ENCODE data around the gene PNPLA5. TPM values are rescaled to one million over a fixed set of nuclear protein-coding genes. Genes with fewer than 3 reads are reported as not detected.
A peak's percentile ranks its signal among the peaks of the same experiment; 100 is the strongest.

The PNPLA5 gene
- total RNA-seq, 1 donor from 2014 or later: not detected

DNA sequence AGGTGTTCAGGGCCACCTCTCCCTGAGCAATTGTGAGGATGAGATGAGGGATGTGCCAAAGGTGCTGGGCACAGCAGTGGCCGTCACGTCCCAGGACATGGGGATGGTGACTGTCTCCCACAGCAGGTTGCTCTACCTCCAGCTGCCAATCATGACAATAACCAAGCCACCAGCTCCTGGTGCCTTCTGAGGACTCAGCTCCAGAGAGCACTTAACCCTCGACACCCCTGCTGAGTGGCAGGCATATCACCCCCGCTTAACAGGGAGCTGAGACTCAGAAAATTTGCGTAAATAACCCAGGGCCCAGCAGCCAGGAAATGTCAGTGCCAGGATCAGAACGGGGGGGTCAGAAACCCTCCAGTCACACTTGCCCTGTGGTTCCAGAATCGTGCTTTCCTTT lies 8.4 kb upstream of the PNPLA5 start:
- no peak for DNase-seq

DNA sequence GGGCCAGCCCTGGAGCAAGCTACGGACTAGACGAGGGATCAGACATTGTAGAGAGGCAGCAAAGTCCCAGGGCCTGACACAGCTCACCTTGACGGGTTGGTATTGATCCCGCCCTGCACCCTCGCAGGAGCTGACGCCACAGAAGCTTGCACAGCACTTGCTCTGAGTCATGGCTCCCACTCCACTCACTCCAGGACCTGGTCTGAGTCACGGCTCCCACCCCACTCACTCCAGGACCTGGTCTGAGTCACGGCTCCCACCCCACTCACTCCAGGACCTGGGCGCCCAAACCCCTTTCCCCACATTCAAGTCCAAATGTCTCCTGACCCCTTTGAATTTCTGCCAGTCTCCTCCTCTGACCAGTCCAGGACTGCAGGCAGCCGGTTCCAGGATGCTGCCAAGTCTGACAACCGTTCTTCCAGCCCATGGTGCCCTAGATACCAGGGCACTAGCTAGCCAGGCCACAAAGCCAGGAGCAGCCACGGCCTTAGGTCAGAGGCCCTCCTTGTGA lies 6.0 kb upstream of the PNPLA5 start:
- DNase-seq: no peak

DNA sequence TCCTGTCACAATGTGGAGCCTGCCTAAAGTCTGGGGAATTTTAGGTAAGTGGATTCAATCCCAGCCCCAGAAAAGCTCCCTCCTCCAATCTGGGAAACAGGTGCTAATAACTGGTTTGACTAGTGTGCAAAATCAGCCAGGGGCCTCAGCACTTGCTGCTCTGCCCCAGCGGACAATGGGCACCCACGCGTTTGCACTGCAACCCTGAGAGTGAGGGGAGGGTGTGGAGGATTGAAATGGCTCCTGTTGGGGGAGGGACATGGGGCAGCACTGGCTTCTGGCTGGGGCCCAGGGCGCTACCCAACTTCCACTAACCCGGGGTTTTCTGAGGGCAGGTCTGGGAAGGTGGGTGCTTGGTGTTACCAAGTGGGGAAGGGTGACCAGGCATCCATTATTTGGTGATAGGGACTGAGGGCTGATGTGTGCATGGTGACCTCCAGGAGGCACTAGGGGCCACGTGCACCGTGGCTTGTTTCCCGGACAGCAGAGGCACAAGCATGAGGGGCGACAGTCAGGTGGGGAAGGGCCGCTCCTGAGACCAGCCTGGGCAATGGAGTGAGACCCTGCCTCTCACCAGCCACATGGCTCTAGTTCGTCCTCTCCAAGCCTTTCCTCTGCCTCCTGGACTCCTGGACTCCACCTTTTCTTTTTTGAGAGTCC lies 4.3 kb upstream of the PNPLA5 start:
- no peak for DNase-seq

DNA sequence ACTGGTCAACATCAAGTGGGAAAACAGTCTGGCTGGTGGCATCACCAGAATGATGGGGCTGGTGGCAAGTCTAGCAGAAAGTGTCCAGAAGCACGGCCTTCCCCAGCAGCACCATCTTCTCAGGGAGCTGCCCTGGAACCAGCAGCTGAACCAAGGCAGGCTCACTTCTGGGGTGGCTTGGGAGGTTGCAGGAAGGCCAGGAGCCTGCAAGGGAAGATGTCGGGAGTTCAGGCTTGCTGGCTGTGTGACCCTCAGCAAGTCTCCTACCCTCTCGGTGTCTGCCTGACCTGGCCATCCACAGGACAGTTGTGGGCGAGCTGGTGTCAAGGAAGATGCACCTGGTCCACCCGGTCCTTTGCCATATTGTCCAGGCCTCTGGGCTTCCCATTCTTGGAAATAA lies 2.3 kb upstream of the PNPLA5 start:
- no peak for DNase-seq

- no peak for DNase-seq
Observed at GRCh38 chr22:43893266-43893665, 1.5 kb upstream of the PNPLA5 start.

GRCh38 chr22:43892183-43892894 lies 526 bp upstream of the PNPLA5 start:
- no peak for DNase-seq

GRCh38 chr22:43890901-43891331 lies 897 bp downstream of the PNPLA5 start:
- no peak for DNase-seq

- DNase-seq: no peak
Observed at GRCh38 chr22:43889860-43890253, 2.0 kb downstream of the PNPLA5 start.

- no peak for DNase-seq
Observed at GRCh38 chr22:43889201-43889859, 2.5 kb downstream of the PNPLA5 start.

- no peak for DNase-seq
Observed at GRCh38 chr22:43888740-43889139, 3.1 kb downstream of the PNPLA5 start.

DNA sequence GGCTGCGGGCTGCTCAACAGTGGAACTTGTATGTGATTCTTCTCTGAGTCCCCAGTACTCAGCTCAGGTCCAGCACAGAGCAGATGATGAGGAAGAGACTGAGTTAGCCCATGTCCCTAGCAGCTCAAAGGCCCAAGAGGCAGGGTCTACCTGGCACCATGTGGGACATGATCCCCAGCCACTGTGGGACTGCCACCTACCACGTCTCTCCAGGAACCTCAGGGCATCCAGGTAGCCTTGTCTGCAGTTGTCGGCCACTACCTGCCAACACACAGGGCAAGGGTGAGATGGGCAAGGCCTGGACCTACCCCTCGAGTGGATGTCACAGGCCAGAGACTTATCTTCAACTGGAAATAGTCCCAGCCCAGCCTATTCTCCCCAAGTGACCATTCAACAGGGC lies 4.4 kb downstream of the PNPLA5 start:
- DNase-seq: no peak

DNA sequence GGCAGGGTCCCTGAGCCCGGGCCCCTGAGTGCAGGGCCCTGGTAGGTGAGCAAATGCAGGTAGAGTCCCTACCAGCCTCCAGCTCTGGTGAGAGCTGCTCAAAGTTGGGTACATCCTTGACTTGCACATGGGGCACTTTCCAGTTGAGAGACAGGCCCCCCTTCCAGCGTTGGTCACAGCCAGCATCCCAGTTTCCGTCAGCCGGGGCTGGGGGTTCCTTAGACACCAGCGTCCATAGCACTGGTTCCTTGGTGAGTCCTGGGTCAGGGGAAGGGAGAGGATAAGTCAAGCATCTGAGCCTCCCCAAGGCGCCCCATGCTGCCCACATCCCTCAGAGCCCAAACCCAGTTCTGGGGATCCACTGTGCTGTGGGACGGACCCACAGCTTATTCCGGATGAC lies 5.6 kb downstream of the PNPLA5 start:
- no peak for DNase-seq

DNA sequence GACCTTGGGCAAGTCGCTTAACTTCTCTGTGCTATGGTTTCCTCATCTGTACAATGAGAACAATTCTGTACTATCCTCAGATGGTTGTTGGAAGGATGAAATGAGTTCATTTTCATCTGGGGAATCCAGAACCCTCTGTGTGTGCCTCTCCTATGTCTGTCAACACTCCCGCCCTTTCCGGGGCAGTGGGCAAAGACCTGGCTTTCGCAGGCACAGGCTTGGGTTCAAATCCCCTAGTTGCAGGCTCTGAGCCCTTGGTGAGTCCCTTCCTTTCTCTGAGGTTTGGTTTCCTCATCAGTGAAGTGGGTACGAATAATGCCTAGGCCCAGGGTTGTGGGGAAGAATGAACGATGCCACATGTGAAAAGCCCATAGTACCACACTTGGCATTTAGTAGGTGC lies 6.0 kb downstream of the PNPLA5 start:
- no peak for DNase-seq

- no peak for DNase-seq
Observed at GRCh38 chr22:43885319-43885671, 6.5 kb downstream of the PNPLA5 start.

DNA sequence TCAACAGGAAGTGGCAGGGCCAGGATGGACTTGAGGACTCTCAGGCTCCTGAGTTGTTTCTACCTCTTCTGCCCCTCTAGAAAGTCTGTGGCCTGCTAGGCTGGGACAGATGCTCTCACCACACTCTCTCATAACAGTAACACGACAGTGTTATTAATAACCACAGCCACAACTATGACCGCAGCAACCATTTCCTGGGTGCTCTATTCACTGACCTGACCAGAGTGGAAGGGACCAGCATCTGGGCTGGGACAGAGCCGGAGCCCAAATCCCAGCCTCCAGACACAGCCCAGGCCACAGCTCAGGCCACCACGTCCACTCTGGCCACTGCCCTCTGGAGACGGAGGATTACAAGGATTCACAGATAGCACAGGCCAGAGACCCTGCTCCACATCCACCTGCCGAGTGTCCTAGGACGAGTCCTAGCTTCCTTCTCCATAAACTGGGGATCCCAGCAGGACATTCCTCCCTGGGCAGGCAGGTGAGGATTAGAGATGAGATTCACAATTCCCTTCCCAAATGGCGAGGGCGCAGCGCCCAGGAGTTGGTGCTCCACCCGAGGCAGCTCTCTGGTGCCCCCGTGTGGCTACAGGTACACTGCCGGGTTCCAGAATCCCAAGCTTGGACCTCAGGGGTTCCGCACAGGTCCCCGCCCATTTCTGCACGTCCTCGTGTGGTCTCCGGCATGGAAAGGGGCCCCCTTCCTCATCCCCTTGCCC lies 7.1 kb downstream of the PNPLA5 start:
- peak; percentile 65 for DNase-seq

DNA sequence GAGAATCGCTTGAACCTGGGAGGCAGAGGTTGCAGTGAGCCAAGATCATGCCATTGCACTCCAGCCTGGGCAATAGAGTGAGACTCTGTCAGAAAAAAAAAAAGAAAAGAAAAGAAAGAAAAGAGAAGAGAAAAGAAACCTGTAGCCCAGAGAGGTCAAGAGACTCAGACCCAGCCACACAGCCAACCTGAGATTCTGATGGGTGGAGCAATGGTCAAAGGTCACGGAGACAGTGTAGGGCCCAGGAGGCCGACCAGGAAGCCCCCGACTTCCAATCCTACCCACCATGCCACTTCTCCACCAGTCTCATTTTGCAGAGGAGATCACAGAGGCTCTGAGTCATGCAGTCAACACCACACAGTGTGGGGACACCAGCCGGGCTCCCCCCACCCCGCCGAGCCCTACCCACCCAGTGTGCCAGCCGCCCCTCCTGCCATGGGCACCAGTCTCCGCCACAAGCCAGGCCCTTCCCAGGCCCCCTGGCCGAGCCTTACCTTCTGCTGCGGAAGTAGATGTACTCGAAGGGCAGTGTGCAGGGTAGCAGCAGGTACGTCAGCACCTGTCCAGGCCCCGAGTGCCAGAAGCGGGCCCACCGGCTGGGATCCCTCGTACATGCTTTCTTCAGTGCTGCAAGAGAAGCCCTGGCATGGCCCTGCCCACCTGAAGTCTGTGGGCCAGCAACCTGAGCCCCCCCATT lies 7.9 kb downstream of the PNPLA5 start:
- no peak for DNase-seq

GRCh38 chr22:43883012-43883661 lies 8.7 kb downstream of the PNPLA5 start:
- DNase-seq: peak; percentile 75

DNA sequence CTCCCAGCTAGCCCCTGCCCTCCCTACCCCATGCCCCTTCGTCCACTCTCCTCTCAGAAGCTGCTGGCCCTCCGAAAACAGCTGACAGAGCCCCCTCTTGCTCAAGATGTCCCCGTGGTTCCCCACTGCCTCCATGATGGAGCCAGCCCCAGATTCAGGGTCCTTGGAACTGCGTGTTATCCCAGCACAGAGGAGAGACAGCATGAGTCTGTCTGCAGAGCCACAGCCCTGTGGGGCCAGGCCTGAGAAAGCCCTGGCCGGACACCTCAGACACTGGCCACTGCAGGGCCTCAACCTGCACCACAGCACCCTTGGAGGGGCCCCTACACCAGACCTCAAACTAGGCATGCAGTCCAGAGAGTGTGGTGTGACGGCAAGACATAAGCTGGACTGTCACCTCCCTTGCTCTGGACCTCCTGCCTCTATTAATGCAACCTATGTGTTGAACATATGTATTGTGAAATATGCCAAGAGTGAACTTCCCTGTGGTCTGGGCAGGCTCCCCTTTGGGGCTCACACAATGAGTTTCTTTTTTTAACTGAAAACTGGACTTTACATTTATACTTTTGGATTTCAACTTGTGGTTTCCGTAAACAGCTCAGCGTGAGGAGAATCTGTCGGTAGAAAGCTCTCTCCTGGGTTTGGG lies 9.6 kb downstream of the PNPLA5 start:
- no peak for DNase-seq

DNA sequence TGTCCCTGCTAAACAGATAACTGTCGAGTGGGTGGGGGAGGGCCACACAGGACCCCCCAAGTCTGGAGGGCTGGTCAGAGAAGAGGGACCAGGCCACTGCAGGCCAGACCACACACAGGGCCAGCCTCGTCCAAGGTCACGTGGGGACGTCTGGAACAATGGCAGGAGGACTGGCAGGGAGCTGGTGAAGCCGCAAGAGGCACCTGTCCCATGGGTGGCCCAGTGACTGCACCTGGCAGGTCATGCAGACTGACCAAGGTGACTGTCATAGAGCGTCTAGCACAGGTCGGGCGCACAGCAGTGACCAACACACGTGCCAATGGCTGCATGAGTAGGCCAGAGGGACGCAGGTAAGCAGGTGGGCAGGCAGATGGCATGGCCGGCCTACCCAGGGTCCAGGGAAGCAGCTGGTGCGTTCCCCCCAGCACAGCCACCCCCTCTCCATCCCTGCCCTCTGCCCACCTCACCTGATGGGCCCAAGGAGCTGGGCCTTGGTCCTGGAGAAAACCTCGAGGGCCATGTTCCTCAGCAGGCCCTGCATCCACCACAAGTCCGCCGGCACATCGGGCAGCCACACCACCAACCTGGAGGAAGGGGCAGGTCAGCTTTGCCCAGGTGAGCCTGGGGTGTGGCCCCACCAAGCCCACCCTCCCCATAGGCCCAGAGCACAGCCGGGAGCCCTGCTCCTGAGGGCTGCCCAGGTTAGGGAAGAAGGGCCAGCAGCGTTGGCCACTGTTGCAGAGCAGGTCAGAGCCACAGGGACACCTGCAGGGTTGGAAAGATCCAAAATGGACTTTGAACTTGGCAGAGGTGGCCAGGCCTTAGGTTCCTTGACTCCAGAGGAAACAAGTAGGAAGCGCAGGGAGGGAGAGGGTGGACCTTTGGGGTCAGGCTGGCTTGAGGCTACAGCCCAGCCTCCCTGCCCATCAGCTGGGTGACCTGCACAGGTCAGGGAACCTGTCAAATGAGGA lies 10.4 kb downstream of the PNPLA5 start:
- no peak for DNase-seq

DNA sequence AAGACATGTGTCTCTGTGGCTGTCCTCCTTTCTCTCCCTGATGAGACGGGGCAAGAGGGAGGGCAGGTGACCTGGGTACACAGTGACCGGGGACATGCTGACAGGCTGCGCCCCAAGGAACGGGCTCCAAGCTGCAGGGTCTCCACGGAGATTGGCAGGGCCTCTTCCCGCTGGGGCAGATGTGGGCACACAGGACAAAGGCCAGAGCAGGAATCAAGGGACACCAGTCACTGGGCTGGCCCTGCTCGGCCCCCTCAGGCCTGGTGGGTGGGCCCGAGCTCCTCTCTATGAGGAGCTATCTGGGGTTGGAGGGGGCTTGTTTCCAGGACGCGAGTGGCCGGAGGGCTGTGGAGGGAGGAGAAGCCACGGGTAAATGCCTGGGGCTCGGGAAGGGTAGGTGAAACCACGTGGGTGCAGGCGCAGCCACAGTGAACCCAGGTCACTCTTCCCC lies 11.2 kb downstream of the PNPLA5 start:
- no peak for DNase-seq

All from dermis blood vessel endothelial cell (primary cell).